Gastroesophageal sphincter (tissue), 4 donors: ENCODE data around the gene SPIN1. TPM values are rescaled to one million over a fixed set of nuclear protein-coding genes. Genes with fewer than 3 reads are reported as not detected.
"Not testable (repeated sequence)": the region's sequence is repeated elsewhere in the genome, so short reads cannot be mapped to it uniquely, and the experiment has no call there.

Source experiments
- ATAC-seq: fragments of 150-250 bp; one replicate; pipeline ENCODE4 v1.9.1; 2016; ENCODE audit warnings: mild to moderate bottlenecking, moderate library complexity
- H3K27ac ChIP-seq, 4 donors: fragments of 200-600 bp; sonication (generic) in 3 of 4; 1 replicate in 3 of 4; 2 replicates in 1 of 4; pipeline ENCODE4 v1.5.1; 2016 to 2019
- H3K27me3 ChIP-seq: fragments of 200-600 bp; sonication (generic); one replicate; pipeline ENCODE4 v1.5.1; 2019
- H3K36me3 ChIP-seq, 2 donors: fragments of 200-600 bp; sonication (generic); one replicate each; pipeline ENCODE4 v1.5.1; 2019; ENCODE audit warnings: control low read depth in 1 of 2
- H3K4me1 ChIP-seq, 3 donors: fragments of 200-600 bp; sonication (generic); 1 replicate in 2 of 3; 2 replicates in 1 of 3; pipeline ENCODE4 v1.5.1; 2016 to 2019; ENCODE audit warnings: control low read depth in 2 of 3
- H3K4me3 ChIP-seq, 2 donors: fragments of 200-600 bp; sonication (generic); one replicate each; pipeline ENCODE4 v1.5.1; 2019; ENCODE audit warnings: mild to moderate bottlenecking in 1 of 2, moderate library complexity in 1 of 2
- H3K9me3 ChIP-seq, 3 donors: fragments of 200-600 bp; sonication (generic); one replicate each; pipeline ENCODE4 v1.5.1; 2017 to 2019; ENCODE audit warnings: control low read depth in 2 of 3
- CTCF ChIP-seq, 4 experiments: fragments of 200-600 bp in 2 of 4; fragments of 450-650 bp in 2 of 4; sonication (generic) in 1 of 4; IDR thresholded peaks; one replicate each; pipeline ENCODE4 v1.5.1; 2017 to 2019; ENCODE audit warnings: antibody characterized with exemption in 4 of 4, mild to moderate bottlenecking in 2 of 4, moderate library complexity in 2 of 4
- EP300 ChIP-seq: sonication (generic); formaldehyde crosslinking; IDR thresholded peaks from one replicate; pipeline ENCODE4 v1.6.1; 2017; ENCODE audit warnings: antibody characterized with exemption, mild to moderate bottlenecking
- POLR2A ChIP-seq, 2 donors: fragments of 450-650 bp; IDR thresholded peaks; one replicate each; pipeline ENCODE4 v1.6.1; 2017; ENCODE audit warnings: antibody characterized with exemption in 2 of 2, mild to moderate bottlenecking in 2 of 2, moderate library complexity in 1 of 2
- POLR2AphosphoS5 ChIP-seq: sonication (generic); formaldehyde crosslinking; IDR thresholded peaks from one replicate; pipeline ENCODE4 v1.6.1; 2017; ENCODE audit warnings: antibody characterized with exemption
- WGBS, 2 donors: methylation state at CpG; one replicate each; pipeline ENCODE4 v1.1.5; 2018; ENCODE audit warnings: low coverage in 1 of 2; 5-methylcytosine and 5-hydroxymethylcytosine counted together
- total RNA-seq, 4 donors: library from RNA; depleted of rRNA; stranded (reverse); fragments of >200 nt; gene quantifications; one replicate each; pipeline ENCODE4 v1.1.0, GENCODE V29; 2016

The SPIN1 gene
- total RNA-seq, 4 donors from 2014 or later = 86.8 to 112 (median 99.5) TPM

GRCh38 chr9:88380118-88380517 is 8.1 kb upstream of the SPIN1 start:
- H3K4me3 ChIP-seq = no peak overlapping the region
- H3K27ac ChIP-seq = no peak overlapping the region
- H3K36me3 ChIP-seq = no peaks in the 10 kb centered on the region
- ATAC-seq = no peak
- no peaks in the 10 kb centered on the region for H3K4me1 ChIP-seq
- TF ChIP-seq POLR2A (IDR thresholded peaks at IDR 0.05) = no peak
- TF ChIP-seq POLR2AphosphoS5 = no peak
- no peak for TF ChIP-seq CTCF (IDR thresholded peaks at IDR 0.05)
- no peak for TF ChIP-seq EP300
- H3K9me3 ChIP-seq = no peaks in the 10 kb centered on the region
- 56 to 57% methylated on average over 1 of the region's 1 CpG for WGBS, 2 donors
- no peaks in the 10 kb centered on the region for H3K27me3 ChIP-seq

GRCh38 chr9:88381322-88381721 is 6.9 kb upstream of the SPIN1 start:
- 91 to 97% methylated on average over 10 of the region's 10 CpGs for WGBS, 2 donors
- H3K27me3 ChIP-seq, H3K4me1 ChIP-seq, ATAC-seq, H3K27ac ChIP-seq, H3K4me3 ChIP-seq, H3K36me3 ChIP-seq, H3K9me3 ChIP-seq: not testable (repeated sequence)

GRCh38 chr9:88383176-88383575 is 5.1 kb upstream of the SPIN1 start:
- no peaks in the 10 kb centered on the region for H3K36me3 ChIP-seq
- 83% methylated on average over 1 of the region's 3 CpGs; no CpG with 5 or more reads in 1 of the 2 donors for WGBS, 2 donors
- peaks cover 0 to 12% (median 0%) of the 10 kb centered on the region in 3 donors for H3K4me1 ChIP-seq
- ATAC-seq = no peak
- no peaks in the 10 kb centered on the region for H3K9me3 ChIP-seq
- TF ChIP-seq POLR2A (IDR thresholded peaks at IDR 0.05) = no peak
- H3K4me3 ChIP-seq = no peak overlapping the region
- H3K27ac ChIP-seq = no peak overlapping the region
- no peaks in the 10 kb centered on the region for H3K27me3 ChIP-seq

- H3K4me3 ChIP-seq, H3K27me3 ChIP-seq, ATAC-seq, H3K36me3 ChIP-seq, H3K27ac ChIP-seq, H3K9me3 ChIP-seq: not testable (repeated sequence)
- peaks cover 0 to 30% (median 7%) of the 10 kb centered on the region in 3 donors for H3K4me1 ChIP-seq
- WGBS, 2 donors = 77 to 100% methylated on average over 4 of the region's 4 CpGs
Observed at GRCh38 chr9:88386137-88386536, 2.1 kb upstream of the SPIN1 start.

GRCh38 chr9:88387036-88387551 is 1.1 kb upstream of the SPIN1 start:
- 31 to 55% methylated on average over 3 to 5 of the region's 14 CpGs for WGBS, 2 donors
- peak overlapping the region; percentile 74 to 98 for H3K4me3 ChIP-seq
- TF ChIP-seq POLR2A (IDR thresholded peaks at IDR 0.05) = no peak
- no peak for TF ChIP-seq EP300
- no peak for TF ChIP-seq CTCF (IDR thresholded peaks at IDR 0.05)
- TF ChIP-seq POLR2AphosphoS5 = no peak
- H3K27me3 ChIP-seq = no peaks in the 10 kb centered on the region
- H3K36me3 ChIP-seq = no peaks in the 10 kb centered on the region
- H3K27ac ChIP-seq = peak overlapping the region; percentile 73 to 99 (median 98)
- no peak for ATAC-seq
- no peaks in the 10 kb centered on the region for H3K9me3 ChIP-seq
- peaks cover 0 to 40% (median 7%) of the 10 kb centered on the region in 3 donors for H3K4me1 ChIP-seq

GRCh38 chr9:88387552-88388202 is 567 bp upstream of the SPIN1 start:
- peaks cover 0 to 46% (median 10%) of the 10 kb centered on the region in 3 donors for H3K4me1 ChIP-seq
- ATAC-seq = peak; percentile 68
- no peaks in the 10 kb centered on the region for H3K27me3 ChIP-seq
- H3K9me3 ChIP-seq = no peaks in the 10 kb centered on the region
- 0% methylated on average over 5 of the region's 40 CpGs; no CpG with 5 or more reads in 1 of the 2 donors for WGBS, 2 donors
- H3K36me3 ChIP-seq = no peaks in the 10 kb centered on the region
- H3K27ac ChIP-seq = peak overlapping the region; percentile 73 to 99 (median 98)
- TF ChIP-seq POLR2A (IDR thresholded peaks at IDR 0.05) (peak; percentile 51 to 58), CTCF (IDR thresholded peaks at IDR 0.05) (no peak)
- peak overlapping the region; percentile 74 to 98 for H3K4me3 ChIP-seq
